HCT116 (cell line): ENCODE results near the gene BRD9. TPM values are rescaled to one million over a fixed set of nuclear protein-coding genes. Genes with fewer than 3 reads are reported as not detected.

Experiments used
- ATAC-seq: fragments of 200-7000 bp; cut with Tn5 transposase; 2 replicates; pipeline ENCODE4 v1.9.1; 2020; ENCODE audit warnings: mild to moderate bottlenecking, moderate library complexity
- BruUV-seq: library from RNA; stranded (reverse); fragments of 400-500 nt; replicated peaks from 2 replicates; lab custom pipeline; 2021; lab: Mats Ljungman, UMichigan
- CTCF ChIA-PET: fragments of 300-600 bp; sonication (Branson Sonifier 250); formaldehyde crosslinking; loops from one replicate; lab custom pipeline; 2021; ENCODE audit warnings: antibody characterized with exemption; lab: Charles Lee
- POLR2A ChIA-PET: fragments of 300-600, 350-600 bp; sonication (Branson Sonifier 250); formaldehyde crosslinking; loops from one replicate; lab custom pipeline; 2021; ENCODE audit warnings: antibody characterized with exemption; lab: Charles Lee
- RAD21 ChIA-PET, 2 experiments: fragments of 300-600 bp; sonication (Branson Sonifier 250); formaldehyde crosslinking; loops; one replicate each; lab custom pipeline; 2023; ENCODE audit warnings: low total read pairs in 2 of 2; ENCODE audit not compliant: uncharacterized antibody in 2 of 2, unreplicated experiment in 2 of 2, low non-redundant PET in 1 of 2; lab: Charles Lee
- DNase-seq: peaks from one replicate; pipeline ENCODE4 v3.0.0-alpha.2; 2010; ENCODE audit warnings: low read depth, low spot score
- H2AFZ ChIP-seq: fragments of 200-600 bp; shearing (Covaris generic), sonication (generic); 2 replicates; pipeline ENCODE4 v1.6.1; 2017; ENCODE audit warnings: low read depth, mixed run types, mixed read lengths, antibody characterized with exemption, low read length; ENCODE audit not compliant: poor library complexity, severe bottlenecking
- H3K27ac ChIP-seq: 2 replicates; pipeline ENCODE4 v1.5.1; 2012; ENCODE audit warnings: low read depth, low read length
- H3K27me3 ChIP-seq: fragments of 200-600 bp; sonication (generic); 2 replicates; pipeline ENCODE4 v1.6.1; 2016; ENCODE audit warnings: mixed run types, low read length, mixed read lengths; ENCODE audit not compliant: insufficient read depth
- H3K36me3 ChIP-seq, 2 experiments: fragments of 200-500 bp in 1 of 2; fragments of 200-600 bp in 1 of 2; sonication (Bioruptor generic) in 1 of 2; sonication (generic) in 1 of 2; 2 replicates each; pipeline versions ENCODE4 v1.5.1 to v1.6.1; 2014 to 2016; ENCODE audit warnings: low read length in 2 of 2, inconsistent platforms in 1 of 2, mixed read lengths in 1 of 2, mixed run types in 1 of 2; ENCODE audit not compliant: insufficient read depth in 2 of 2, control insufficient read depth in 1 of 2
- H3K4me1 ChIP-seq, 2 experiments: fragments of 200-600 bp in 1 of 2; sonication (generic) in 1 of 2; 2 replicates each; pipeline versions ENCODE4 v1.5.1 to v1.6.1; 2012 to 2017; ENCODE audit warnings: low read length in 2 of 2, inconsistent platforms in 1 of 2, mild to moderate bottlenecking in 1 of 2, mixed read lengths in 1 of 2, mixed run types in 1 of 2, moderate library complexity in 1 of 2; ENCODE audit not compliant: insufficient read depth in 2 of 2, control insufficient read depth in 1 of 2
- H3K4me2 ChIP-seq: fragments of 200-600 bp; sonication (generic); 2 replicates; pipeline ENCODE4 v1.6.1; 2017; ENCODE audit warnings: mixed run types, low read length, mixed read lengths
- H3K4me3 ChIP-seq, 2 experiments: fragments of 200-600 bp in 1 of 2; sonication (generic) in 1 of 2; replicated peaks in 1 of 2; 2 replicates each; pipeline ENCODE4 v1.5.1; 2011 to 2016; ENCODE audit warnings: low read length in 2 of 2, control low read depth in 1 of 2, low read depth in 1 of 2, mild to moderate bottlenecking in 1 of 2, mixed read lengths in 1 of 2, mixed run types in 1 of 2
- H3K79me2 ChIP-seq: fragments of 200-600 bp; sonication (generic); 2 replicates; pipeline ENCODE4 v1.6.1; 2017; ENCODE audit warnings: mild to moderate bottlenecking, mixed run types, low read length, moderate library complexity, mixed read lengths; ENCODE audit not compliant: insufficient read depth
- H3K9ac ChIP-seq: fragments of 200-600 bp; sonication (generic); 2 replicates; pipeline ENCODE4 v1.6.1; 2016; ENCODE audit warnings: low read length, mixed read lengths
- H3K9me2 ChIP-seq: fragments of 200-600 bp; sonication (generic), shearing (Covaris generic); 2 replicates; pipeline ENCODE4 v1.6.1; 2017; ENCODE audit warnings: mixed run types, mild to moderate bottlenecking, moderate library complexity; ENCODE audit not compliant: insufficient read depth
- H3K9me3 ChIP-seq, 2 experiments: fragments of 200-500 bp in 1 of 2; fragments of 200-600 bp in 1 of 2; sonication (Bioruptor generic) in 1 of 2; sonication (generic) in 1 of 2; 2 replicates each; pipeline ENCODE4 v1.6.1; 2014 to 2017; ENCODE audit warnings: low read length in 2 of 2, mixed read lengths in 2 of 2, inconsistent platforms in 1 of 2, low read depth in 1 of 2, mild to moderate bottlenecking in 1 of 2, mixed run types in 1 of 2, moderate library complexity in 1 of 2; ENCODE audit not compliant: control insufficient read depth in 1 of 2, insufficient read depth in 1 of 2
- H4K20me1 ChIP-seq: fragments of 200-600 bp; sonication (generic), shearing (Covaris generic); 2 replicates; pipeline ENCODE4 v1.6.1; 2017; ENCODE audit warnings: mixed run types, mild to moderate bottlenecking, moderate library complexity; ENCODE audit not compliant: insufficient read depth
- CBX3 ChIP-seq: IDR thresholded peaks from 2 replicates; pipeline ENCODE4 v1.6.1; 2012; ENCODE audit warnings: low read depth
- CEBPB ChIP-seq: IDR thresholded peaks from 2 replicates; pipeline ENCODE4 v1.6.1; 2012; ENCODE audit warnings: low read depth
- EGR1 ChIP-seq: IDR thresholded peaks from 2 replicates; pipeline ENCODE4 v1.6.1; 2012; ENCODE audit warnings: low read depth
- EZH2 ChIP-seq: fragments of 200-600 bp; sonication (generic); IDR thresholded peaks from 2 replicates; pipeline ENCODE4 v1.6.1; 2017; ENCODE audit warnings: antibody characterized with exemption, mixed run types
- EZH2phosphoT487 ChIP-seq: fragments of 200-600 bp; IDR thresholded peaks from 2 replicates; pipeline ENCODE4 v1.6.1; 2018; ENCODE audit warnings: antibody characterized with exemption, borderline replicate concordance
- FOSL1 ChIP-seq: IDR thresholded peaks from 2 replicates; pipeline ENCODE4 v1.6.1; 2012; ENCODE audit warnings: low read depth
- JUND ChIP-seq: IDR thresholded peaks from 2 replicates; pipeline ENCODE4 v1.6.1; 2012
- POLR2AphosphoS5 ChIP-seq: IDR thresholded peaks from 2 replicates; pipeline ENCODE4 v1.6.1; 2011; ENCODE audit warnings: mild to moderate bottlenecking, low read depth, low read length, moderate library complexity
- REST ChIP-seq: IDR thresholded peaks from 2 replicates; pipeline ENCODE4 v1.6.1; 2012; ENCODE audit warnings: low read depth
- SP1 ChIP-seq: IDR thresholded peaks from 2 replicates; pipeline ENCODE4 v1.6.1; 2012; ENCODE audit warnings: low read depth
- SRF ChIP-seq: IDR thresholded peaks from 2 replicates; pipeline ENCODE4 v1.6.1; 2012; ENCODE audit warnings: low read depth
- YY1 ChIP-seq: IDR thresholded peaks from 2 replicates; pipeline ENCODE4 v1.6.1; 2011; ENCODE audit warnings: low read length, low read depth, moderate library complexity, mild to moderate bottlenecking; ENCODE audit not compliant: insufficient replicate concordance; ENCODE audit errors: extremely low read depth
- ZBTB33 ChIP-seq: IDR thresholded peaks from 2 replicates; pipeline ENCODE4 v1.6.1; 2011; ENCODE audit warnings: mild to moderate bottlenecking, low read length, moderate library complexity; ENCODE audit not compliant: insufficient replicate concordance; ENCODE audit errors: extremely low read depth
- ZNF274 ChIP-seq: fragments of 200-500 bp; sonication (Bioruptor generic); IDR thresholded peaks from 2 replicates; pipeline ENCODE4 v1.6.1; 2014; ENCODE audit warnings: mild to moderate bottlenecking, low read depth, low read length, inconsistent platforms
- intact Hi-C: fragments of 100-400 bp; cut with micrococcal nuclease; formaldehyde crosslinking; loops from 2 replicates; pipeline ENCODE4 v1.10.0; 2022
- total RNA-seq: library from RNA; stranded (reverse); gene quantifications from one replicate; pipeline ENCODE4 v1.2.1, GENCODE V29; 2021; ENCODE audit not compliant: unreplicated experiment

Gene BRD9
- total RNA-seq, 1 experiment from 2014 or later, result 54.6 TPM

GRCh38 chr5:889075-889710 is 3.4 kb downstream of the BRD9 start:
- TF ChIP-seq POLR2AphosphoS5 (no peak), ZBTB33 (no peak), YY1 (no peak), ZNF274 (no peak)
- H3K27me3 ChIP-seq, result no peaks in the 10 kb centered on the region
- peaks cover 15 to 18% of the 10 kb centered on the region in 2 experiments; a peak in 3 of 4 replicates for H3K4me1 ChIP-seq
- H2AFZ ChIP-seq, result no peak overlapping the region
- CTCF ChIA-PET, result no interaction called here
- no peaks in the 10 kb centered on the region for H3K9me2 ChIP-seq
- H3K4me3 ChIP-seq, result no peak overlapping the region
- BruUV-seq, result no TSS peak
- RAD21 ChIA-PET, result no interaction called here
- no peak overlapping the region for H3K27ac ChIP-seq
- no peaks in the 10 kb centered on the region for H3K9me3 ChIP-seq
- no peak overlapping the region for H3K4me2 ChIP-seq
- POLR2A ChIA-PET, result no interaction called here
- H4K20me1 ChIP-seq, result no peaks in the 10 kb centered on the region; the same call in 1 of the 2 replicates
- peaks cover 41 to 70% of the 10 kb centered on the region in 2 experiments for H3K36me3 ChIP-seq
- no peak overlapping the region for H3K9ac ChIP-seq
- ATAC-seq, result no peak
- no peak for DNase-seq
- H3K79me2 ChIP-seq, result peaks cover 95% of the 10 kb centered on the region
- intact Hi-C loops, result no loop called here

- BruUV-seq, result no TSS peak
- CTCF ChIA-PET, result no interaction called here
- H2AFZ ChIP-seq, result no peak overlapping the region
Measured at GRCh38 chr5:888638-889035, 4.0 kb downstream of the BRD9 start.

More at GRCh38 chr5:888638-889035, 4.0 kb downstream of the BRD9 start:
- Histone ChIP-seq H3K4me1 (peaks cover 10 to 12% of the 10 kb centered on the region in 2 experiments; a peak in 3 of 4 replicates), H3K4me3 (no peak overlapping the region), H3K9ac (no peak overlapping the region), H3K36me3 (peaks cover 46 to 71% of the 10 kb centered on the region in 2 experiments), H3K4me2 (no peak overlapping the region), H3K27me3 (no peaks in the 10 kb centered on the region), H3K27ac (no peak overlapping the region), H3K79me2 (peaks cover 95% of the 10 kb centered on the region), H4K20me1 (no peaks in the 10 kb centered on the region; the same call in 1 of the 2 replicates), H3K9me3 (no peaks in the 10 kb centered on the region), H3K9me2 (no peaks in the 10 kb centered on the region)
- DNase-seq (no peak), ATAC-seq (no peak)
- no peak for TF ChIP-seq YY1
- TF ChIP-seq SRF, result no peak
- TF ChIP-seq SP1, result no peak
- TF ChIP-seq EZH2, result no peak
- TF ChIP-seq CEBPB, result no peak
- TF ChIP-seq EZH2phosphoT487, result no peak
- no peak for TF ChIP-seq JUND
- TF ChIP-seq CBX3, result no peak
- TF ChIP-seq REST, result no peak
- TF ChIP-seq FOSL1, result no peak
- TF ChIP-seq EGR1, result no peak
- TF ChIP-seq POLR2AphosphoS5, result no peak
- RAD21 ChIA-PET, result no interaction called here
- POLR2A ChIA-PET, result no interaction called here
- intact Hi-C loops, result no loop called here
